Karpas-422 (cell line): Measurements from ENCODE around the gene HTT-AS. TPM values are rescaled to one million over a fixed set of nuclear protein-coding genes. Genes with fewer than 3 reads are reported as not detected.
"Not testable (repeated sequence)": the region's sequence is repeated elsewhere in the genome, so short reads cannot be mapped to it uniquely, and the experiment has no call there.

Source experiments
- DNase-seq: peaks from one replicate; pipeline ENCODE4 v3.0.0-alpha.2; 2015
- H2AFZ ChIP-seq: fragments of 200-600 bp; sonication (generic); 2 replicates; pipeline ENCODE4 v1.6.1; 2014; ENCODE audit warnings: antibody characterized with exemption, low read length, mixed read lengths
- H3K27ac ChIP-seq: fragments of 200-600 bp; sonication (generic); 2 replicates; pipeline ENCODE4 v1.5.1; 2014; ENCODE audit warnings: mild to moderate bottlenecking, low read length, moderate library complexity
- H3K27me3 ChIP-seq: fragments of 200-600 bp; sonication (generic); 2 replicates; pipeline ENCODE4 v1.6.1; 2014; ENCODE audit warnings: low read length, mixed read lengths
- H3K36me3 ChIP-seq: fragments of 200-600 bp; sonication (generic); 2 replicates; pipeline ENCODE4 v1.6.1; 2014; ENCODE audit warnings: low read length, mixed read lengths; ENCODE audit not compliant: insufficient read depth
- H3K4me1 ChIP-seq: fragments of 200-600 bp; sonication (generic); 2 replicates; pipeline ENCODE4 v1.6.1; 2014; ENCODE audit warnings: mild to moderate bottlenecking, low read length, mixed read lengths
- H3K4me2 ChIP-seq: fragments of 200-600 bp; sonication (generic); 2 replicates; pipeline ENCODE4 v1.6.1; 2014; ENCODE audit warnings: low read length, low read depth, mild to moderate bottlenecking; ENCODE audit not compliant: poor library complexity, severe bottlenecking
- H3K4me3 ChIP-seq: fragments of 200-600 bp; sonication (generic); 2 replicates; pipeline ENCODE4 v1.5.1; 2014; ENCODE audit warnings: mild to moderate bottlenecking, antibody characterized with exemption, low read length, mixed read lengths
- H3K79me2 ChIP-seq: fragments of 200-600 bp; sonication (generic); 2 replicates; pipeline ENCODE4 v1.6.1; 2014; ENCODE audit warnings: mild to moderate bottlenecking, low read length, mixed read lengths
- H3K9ac ChIP-seq: fragments of 200-600 bp; sonication (generic); 2 replicates; pipeline ENCODE4 v1.6.0; 2014; ENCODE audit warnings: low read length
- H3K9me2 ChIP-seq: fragments of 200-600 bp; sonication (generic), shearing (Covaris generic); replicated peaks from 2 replicates; pipeline ENCODE4 v1.6.0; 2014; ENCODE audit warnings: mild to moderate bottlenecking, low read length, moderate library complexity; ENCODE audit not compliant: insufficient read depth
- H3K9me3 ChIP-seq: fragments of 300-700, 200-600 bp; sonication (generic); 2 replicates; pipeline ENCODE4 v1.6.1; 2014; ENCODE audit warnings: low read length, mixed read lengths
- H4K20me1 ChIP-seq: fragments of 200-600 bp; sonication (generic); 2 replicates; pipeline ENCODE4 v1.6.1; 2014; ENCODE audit warnings: mild to moderate bottlenecking, antibody characterized with exemption, low read length, low read depth; ENCODE audit not compliant: insufficient read depth
- total RNA-seq: library from RNA; depleted of rRNA; stranded (reverse); fragments of >200 nt; shearing (Covaris generic); gene quantifications from 2 replicates; pipeline ENCODE4 v1.2.3, GENCODE V29; 2014; ENCODE audit warnings: low replicate concordance

HTT-AS gene
- total RNA-seq, 1 experiment from 2014 or later = not detected

DNA sequence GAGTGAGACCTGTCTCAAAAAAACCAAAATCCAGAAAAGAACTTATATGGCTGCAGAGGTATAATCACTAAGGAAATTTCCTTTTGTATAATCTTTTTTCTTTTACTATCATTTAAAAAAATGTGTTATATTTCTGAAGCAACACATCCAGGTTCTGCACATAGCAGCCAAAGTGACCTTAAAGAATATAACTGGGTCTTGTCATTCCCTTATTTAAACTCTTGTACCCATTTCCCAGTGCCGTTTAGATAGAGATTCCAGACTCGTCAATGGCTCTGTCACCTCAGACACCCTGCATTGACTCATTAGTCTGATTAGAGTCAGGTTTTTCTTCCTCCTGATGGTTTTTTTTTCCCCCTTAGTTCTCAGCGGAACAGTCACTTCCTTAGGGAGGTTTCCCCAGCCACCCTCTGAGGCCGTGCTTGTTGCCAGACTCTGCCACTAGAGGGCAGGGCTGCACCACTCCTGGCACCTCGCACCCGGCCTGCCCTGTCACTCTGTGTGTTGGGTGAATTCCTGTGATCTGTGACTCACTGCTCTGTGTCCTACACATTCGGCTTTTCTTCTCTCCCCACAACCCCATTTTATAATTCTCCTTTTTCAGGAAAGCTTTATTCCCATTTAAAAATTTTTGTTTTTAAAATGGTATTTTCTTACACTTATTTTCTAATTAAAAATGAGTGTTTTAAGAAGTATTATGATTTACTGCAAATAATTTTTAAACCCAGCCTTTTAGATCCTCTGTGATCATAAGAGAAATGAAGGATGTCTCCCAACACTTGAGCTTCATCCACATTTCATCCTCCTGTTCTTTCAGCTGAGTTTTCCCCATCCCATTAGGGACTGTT is 32.2 kb upstream of the HTT-AS start:
- H3K4me2 ChIP-seq = no peak overlapping the region
- H2AFZ ChIP-seq = no peak overlapping the region
- DNase-seq = peak; percentile 90
- no peak overlapping the region for H3K9ac ChIP-seq
- peaks cover 28% of the 10 kb centered on the region for H3K36me3 ChIP-seq
- H3K4me1 ChIP-seq = peaks cover 2% of the 10 kb centered on the region; the same call in 1 of the 2 replicates
- no peak overlapping the region for H3K4me3 ChIP-seq
- no peaks in the 10 kb centered on the region for H3K9me3 ChIP-seq
- H3K27ac ChIP-seq = no peak overlapping the region
- H3K79me2 ChIP-seq = peaks cover 49% of the 10 kb centered on the region
- H3K9me2 ChIP-seq = no peaks in the 10 kb centered on the region
- peaks cover 15% of the 10 kb centered on the region for H4K20me1 ChIP-seq
- H3K27me3 ChIP-seq = no peaks in the 10 kb centered on the region

DNA sequence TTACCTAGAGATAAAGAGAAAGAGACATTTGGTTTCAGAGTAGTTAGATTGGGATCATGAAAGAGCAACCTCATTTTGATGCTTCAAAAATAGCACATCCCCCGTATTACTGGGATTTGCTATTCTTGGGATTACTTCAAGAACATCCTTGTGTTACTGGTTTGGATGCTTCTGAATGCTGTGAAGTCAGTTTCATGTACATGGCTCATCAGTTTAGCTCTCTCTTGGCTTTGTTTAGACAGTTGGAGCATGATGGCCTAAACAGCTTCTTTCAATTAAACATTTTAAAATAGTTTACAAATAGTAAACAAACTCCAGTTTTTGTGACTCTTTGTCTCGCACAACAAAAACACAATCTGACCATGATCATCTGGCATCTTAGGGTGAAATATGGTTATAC is 24.0 kb upstream of the HTT-AS start:
- H3K4me2 ChIP-seq = no peak overlapping the region
- H3K36me3 ChIP-seq = peaks cover 4% of the 10 kb centered on the region; the same call in 1 of the 2 replicates
- H4K20me1 ChIP-seq = peaks cover 21% of the 10 kb centered on the region
- no peaks in the 10 kb centered on the region for H3K27me3 ChIP-seq
- H2AFZ ChIP-seq = no peak overlapping the region
- H3K4me3 ChIP-seq = no peak overlapping the region
- H3K27ac ChIP-seq = no peak overlapping the region
- no peak overlapping the region for H3K9ac ChIP-seq
- DNase-seq = no peak
- H3K79me2 ChIP-seq = peaks cover 69% of the 10 kb centered on the region
- no peaks in the 10 kb centered on the region for H3K9me3 ChIP-seq
- no peaks in the 10 kb centered on the region for H3K4me1 ChIP-seq
- no peaks in the 10 kb centered on the region for H3K9me2 ChIP-seq

DNA sequence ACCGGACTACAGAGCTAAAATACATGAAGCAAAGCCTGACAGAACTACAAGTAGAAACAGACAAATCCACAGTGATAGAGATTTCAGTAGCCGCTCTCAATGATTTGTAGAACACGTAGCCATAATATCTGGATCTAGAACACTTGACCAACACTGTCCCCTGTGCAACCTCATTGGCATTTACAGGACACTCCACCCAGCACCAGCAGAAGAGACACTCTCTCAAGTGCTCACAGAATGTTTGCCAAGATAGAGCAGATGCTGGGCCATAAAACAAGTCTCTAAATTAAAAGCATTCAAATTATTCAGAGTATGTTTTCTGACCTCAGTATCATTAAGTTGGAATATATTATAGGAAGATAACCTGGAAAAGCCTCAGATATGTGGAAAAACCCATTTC is 21.9 kb upstream of the HTT-AS start:
- Histone ChIP-seq H3K79me2 (peaks cover 70% of the 10 kb centered on the region), H3K9me3 (no peaks in the 10 kb centered on the region), H3K27me3 (no peaks in the 10 kb centered on the region), H3K9me2 (no peaks in the 10 kb centered on the region), H3K27ac (no peak overlapping the region), H3K4me3 (no peak overlapping the region), H3K4me1 (no peaks in the 10 kb centered on the region), H3K9ac (no peak overlapping the region), H3K4me2 (no peak overlapping the region), H3K36me3 (peaks cover 9% of the 10 kb centered on the region; the same call in 1 of the 2 replicates), H4K20me1 (peaks cover 7% of the 10 kb centered on the region; the same call in 1 of the 2 replicates), H2AFZ (no peak overlapping the region)
- no peak for DNase-seq

DNA sequence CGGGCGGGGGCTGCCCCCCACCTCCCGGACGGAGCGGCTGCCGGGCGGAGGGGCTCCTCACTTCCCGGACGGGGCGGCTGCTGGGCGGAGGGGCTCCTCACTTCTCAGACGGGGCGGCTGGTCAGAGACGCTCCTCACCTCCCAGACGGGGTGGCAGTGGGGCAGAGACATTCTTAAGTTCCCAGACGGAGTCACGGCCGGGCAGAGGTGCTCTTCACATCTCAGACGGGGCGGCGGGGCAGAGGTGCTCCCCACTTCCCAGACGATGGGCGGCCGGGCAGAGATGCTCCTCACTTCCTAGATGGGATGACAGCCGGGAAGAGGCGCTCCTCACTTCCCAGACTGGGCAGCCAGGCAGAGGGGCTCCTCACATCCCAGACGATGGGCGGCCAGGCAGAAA is 20.4 kb upstream of the HTT-AS start:
- H3K4me1 ChIP-seq, H3K4me3 ChIP-seq, H3K9me2 ChIP-seq, H3K4me2 ChIP-seq, H3K9ac ChIP-seq, H3K27me3 ChIP-seq, H4K20me1 ChIP-seq, H3K27ac ChIP-seq, H3K9me3 ChIP-seq, DNase-seq, H2AFZ ChIP-seq: not testable (repeated sequence)
- peaks cover 18% of the 10 kb centered on the region for H3K36me3 ChIP-seq
- H3K79me2 ChIP-seq = peaks cover 69% of the 10 kb centered on the region

DNA sequence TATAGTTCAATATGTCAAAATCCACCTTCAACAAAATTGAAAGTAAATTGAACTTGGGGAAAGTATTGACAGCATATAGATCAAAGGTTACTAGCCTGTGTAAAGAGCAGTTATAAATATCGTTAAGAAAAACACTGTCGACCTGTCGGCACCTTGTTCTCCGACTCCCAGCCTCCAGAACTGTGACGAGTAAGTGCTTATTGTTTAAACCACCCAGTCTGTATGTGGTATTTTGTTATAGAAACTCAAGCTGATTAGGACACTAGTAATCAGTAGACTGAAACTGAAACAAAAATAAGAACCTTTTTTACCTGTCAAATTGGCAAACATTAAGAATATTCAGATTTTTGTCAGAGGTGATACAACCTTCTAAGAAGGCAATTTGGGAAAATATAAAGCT is 17.1 kb upstream of the HTT-AS start:
- Histone ChIP-seq H3K9me3 (no peaks in the 10 kb centered on the region), H3K9me2 (no peaks in the 10 kb centered on the region), H4K20me1 (no peaks in the 10 kb centered on the region), H3K4me3 (no peak overlapping the region), H3K4me1 (no peaks in the 10 kb centered on the region), H3K4me2 (no peak overlapping the region), H2AFZ (no peak overlapping the region), H3K9ac (no peak overlapping the region), H3K36me3 (peaks cover 37% of the 10 kb centered on the region), H3K27ac (no peak overlapping the region), H3K27me3 (no peaks in the 10 kb centered on the region), H3K79me2 (peaks cover 72% of the 10 kb centered on the region)
- DNase-seq = no peak

DNA sequence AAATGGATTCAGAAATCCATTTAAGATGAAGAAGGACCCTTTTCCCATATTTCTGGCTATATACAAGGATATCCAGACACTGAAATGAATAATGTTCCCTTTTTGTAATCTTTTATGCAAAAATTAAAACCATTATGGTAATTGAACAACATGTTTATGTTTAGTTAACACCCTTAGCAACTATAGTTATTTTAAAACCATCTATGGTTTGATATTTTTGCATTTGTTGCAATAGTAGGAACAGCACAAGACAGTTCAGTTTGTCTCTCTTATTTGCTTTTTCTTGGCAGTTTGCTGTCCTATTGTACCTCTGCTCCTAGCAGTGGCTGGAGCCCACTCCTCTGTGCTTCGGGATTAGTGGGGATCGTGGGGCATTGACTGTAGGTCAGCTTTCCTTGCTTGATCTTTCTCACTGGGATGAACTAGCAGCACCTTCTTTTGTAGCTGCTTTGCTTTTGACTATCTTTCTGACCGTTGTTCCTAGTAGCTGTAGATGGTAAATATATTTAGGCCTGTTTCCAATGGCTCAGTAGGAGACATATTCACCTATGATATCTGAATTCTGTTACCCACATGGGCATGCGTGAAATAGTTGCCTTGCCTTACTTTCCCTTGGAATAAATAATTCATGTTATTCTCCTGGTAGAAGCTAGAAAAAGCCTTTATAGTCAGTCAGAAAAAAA is 12.9 kb upstream of the HTT-AS start:
- Histone ChIP-seq H2AFZ (no peak overlapping the region), H3K4me2 (no peak overlapping the region), H3K79me2 (peaks cover 88% of the 10 kb centered on the region), H3K4me1 (no peaks in the 10 kb centered on the region), H3K36me3 (peaks cover 37% of the 10 kb centered on the region), H3K27me3 (no peaks in the 10 kb centered on the region), H3K9me2 (no peaks in the 10 kb centered on the region), H3K9ac (no peak overlapping the region), H3K4me3 (no peak overlapping the region), H3K27ac (no peak overlapping the region), H3K9me3 (no peaks in the 10 kb centered on the region), H4K20me1 (no peaks in the 10 kb centered on the region)
- DNase-seq = no peak

DNA sequence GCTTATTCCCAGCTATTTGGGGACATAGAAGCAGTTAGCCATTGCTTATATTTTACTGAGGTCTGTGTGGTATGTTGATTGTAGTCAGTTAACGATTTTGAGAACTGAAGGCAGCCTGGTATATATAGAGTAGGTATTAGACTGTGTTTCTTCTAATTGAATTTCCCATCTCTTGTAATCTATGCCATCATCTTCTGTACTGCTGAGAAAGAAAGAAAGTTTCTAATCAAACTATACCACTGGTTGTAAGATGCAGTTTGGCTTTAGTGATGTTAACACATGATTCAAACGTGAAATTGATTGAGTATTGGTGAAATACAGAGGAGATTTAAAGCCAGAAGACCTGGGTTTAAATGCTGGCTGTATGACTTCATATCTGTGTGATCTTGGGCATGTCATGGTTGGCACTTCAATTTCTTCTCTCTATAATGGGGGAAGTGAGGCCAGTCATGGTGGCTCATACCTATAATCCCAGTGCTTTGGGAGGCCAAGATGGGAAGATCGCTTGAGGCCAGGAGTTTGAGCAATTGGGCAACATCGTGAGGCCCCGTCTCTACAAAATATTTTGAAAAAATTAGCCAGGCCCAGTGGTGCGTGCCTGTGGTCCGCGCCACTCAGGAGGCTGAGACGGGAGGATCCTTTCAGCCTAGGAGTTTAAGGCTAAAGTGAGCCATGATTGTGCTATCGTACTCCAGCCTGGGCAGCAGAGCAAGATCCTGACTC is 11.8 kb upstream of the HTT-AS start:
- Histone ChIP-seq H3K4me2 (no peak overlapping the region), H3K4me3 (no peak overlapping the region), H3K27me3 (no peaks in the 10 kb centered on the region), H3K4me1 (no peaks in the 10 kb centered on the region), H3K79me2 (peaks cover 93% of the 10 kb centered on the region), H4K20me1 (no peaks in the 10 kb centered on the region), H3K9me2 (no peaks in the 10 kb centered on the region), H3K27ac (no peak overlapping the region), H3K9ac (no peak overlapping the region), H2AFZ (no peak overlapping the region), H3K36me3 (peaks cover 33% of the 10 kb centered on the region), H3K9me3 (no peaks in the 10 kb centered on the region)
- DNase-seq = no peak

DNA sequence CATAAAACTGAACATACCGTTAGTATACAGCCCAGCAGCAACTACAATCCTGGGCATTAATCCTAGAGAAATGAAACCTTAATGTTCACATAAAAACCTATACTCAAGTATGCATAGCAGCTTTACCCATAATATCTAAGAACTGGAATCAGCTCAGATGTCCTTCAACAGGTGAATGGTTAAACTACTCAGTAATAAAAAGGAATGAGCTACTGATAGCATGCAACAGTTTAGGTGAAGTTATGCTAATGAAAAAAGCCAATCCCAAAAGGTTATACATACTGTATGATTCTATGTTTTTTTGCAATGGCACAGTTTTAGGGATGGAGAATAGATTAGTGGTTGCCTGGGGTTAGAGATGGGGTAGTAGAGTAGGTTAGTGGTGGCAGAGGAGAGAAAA is 9.4 kb upstream of the HTT-AS start:
- no peaks in the 10 kb centered on the region for H3K9me3 ChIP-seq
- H3K4me1 ChIP-seq = 0 out of 2 replicates have a peak, but pooled peaks cover 4% of the 10 kb centered on the region
- H3K27me3 ChIP-seq = no peaks in the 10 kb centered on the region
- no peak overlapping the region for H3K4me3 ChIP-seq
- no peaks in the 10 kb centered on the region for H4K20me1 ChIP-seq
- no peaks in the 10 kb centered on the region for H3K9me2 ChIP-seq
- H3K36me3 ChIP-seq = peaks cover 16% of the 10 kb centered on the region
- peaks cover 93% of the 10 kb centered on the region for H3K79me2 ChIP-seq
- DNase-seq = no peak
- H3K27ac ChIP-seq = no peak overlapping the region
- no peak overlapping the region for H2AFZ ChIP-seq
- H3K9ac ChIP-seq = no peak overlapping the region
- H3K4me2 ChIP-seq = no peak overlapping the region
